Mesendoderm (in vitro differentiated cells): Measurements from ENCODE around the gene RAB8B.

Experiments
- DNase-seq: peaks from one replicate; pipeline ENCODE4 v3.0.0; 2013
- H2AK5ac ChIP-seq: 2 replicates; pipeline ENCODE4 v1.6.1; 2013; ENCODE audit warnings: low read length, inconsistent platforms
- H2BK120ac ChIP-seq: 2 replicates; pipeline ENCODE4 v1.6.1; 2013; ENCODE audit warnings: low read depth, mild to moderate bottlenecking, low read length, moderate library complexity, mixed read lengths
- H2BK15ac ChIP-seq: replicated peaks from 2 replicates; pipeline ENCODE4 v1.6.1; 2013; ENCODE audit warnings: low read depth, mild to moderate bottlenecking, moderate library complexity
- H2BK5ac ChIP-seq: 2 replicates; pipeline ENCODE4 v1.6.1; 2013; ENCODE audit warnings: low read length, inconsistent platforms
- H3K18ac ChIP-seq: 2 replicates; pipeline ENCODE4 v1.6.1; 2013; ENCODE audit warnings: mild to moderate bottlenecking, low read length, mixed read lengths
- H3K23ac ChIP-seq: one replicate; pipeline ENCODE4 v1.6.1; 2013; ENCODE audit warnings: low read length
- H3K27ac ChIP-seq: 2 replicates; pipeline ENCODE4 v1.5.1; 2013; ENCODE audit warnings: low read depth, mild to moderate bottlenecking, inconsistent platforms, low read length, moderate library complexity
- H3K27me3 ChIP-seq: 2 replicates; pipeline ENCODE4 v1.6.1; 2013; ENCODE audit warnings: low read length, control low read depth, mild to moderate bottlenecking, inconsistent platforms; ENCODE audit not compliant: insufficient read depth, poor library complexity
- H3K36me3 ChIP-seq: 2 replicates; pipeline ENCODE4 v1.6.1; 2013; ENCODE audit warnings: low read length, inconsistent platforms; ENCODE audit not compliant: control insufficient read depth, insufficient read depth
- H3K4ac ChIP-seq: one replicate; pipeline ENCODE4 v1.6.1; 2013; ENCODE audit warnings: low read depth, mild to moderate bottlenecking, low read length, moderate library complexity
- H3K4me1 ChIP-seq: 2 replicates; pipeline ENCODE4 v1.6.1; 2013; ENCODE audit warnings: low read depth, low read length, inconsistent platforms; ENCODE audit not compliant: control insufficient read depth
- H3K4me2 ChIP-seq: 2 replicates; pipeline ENCODE4 v1.6.1; 2013; ENCODE audit warnings: low read length
- H3K4me3 ChIP-seq: 2 replicates; pipeline ENCODE4 v1.5.1; 2013; ENCODE audit warnings: mild to moderate bottlenecking, low read length
- H3K56ac ChIP-seq: one replicate; pipeline ENCODE4 v1.6.1; 2013; ENCODE audit warnings: low read length
- H3K79me1 ChIP-seq: 2 replicates; pipeline ENCODE4 v1.6.1; 2013; ENCODE audit warnings: low read length, inconsistent platforms
- H3K79me2 ChIP-seq: 2 replicates; pipeline ENCODE4 v1.6.1; 2013; ENCODE audit warnings: mild to moderate bottlenecking, low read length; ENCODE audit not compliant: control insufficient read depth, insufficient read depth
- H3K9ac ChIP-seq: 2 replicates; pipeline ENCODE4 v1.6.1; 2013; ENCODE audit warnings: low read length, inconsistent platforms
- H4K5ac ChIP-seq: one replicate; pipeline ENCODE4 v1.6.1; 2013; ENCODE audit warnings: low read length
- H4K8ac ChIP-seq: one replicate; pipeline ENCODE4 v1.6.1; 2013; ENCODE audit warnings: low read depth, mild to moderate bottlenecking, control low read depth, low read length, moderate library complexity
- WGBS: extraction: QIAGEN DNeasy Blood & Tissue Kit; methylation state at CpG from one replicate; pipeline ENCODE4 v1.1.7; 2013; ENCODE audit warnings: low lambda C conversion rate, missing lambda C conversion rate; ENCODE audit not compliant: insufficient coverage; ENCODE audit errors: extremely low coverage; 5-methylcytosine and 5-hydroxymethylcytosine counted together

Gene RAB8B

GRCh38 chr15:63260791-63261190 lies 71.4 kb downstream of the RAB8B start:
- Histone ChIP-seq H2BK5ac (no peak overlapping the region), H3K18ac (no peak overlapping the region), H3K4ac (no peak overlapping the region), H3K56ac (no peak overlapping the region), H3K27ac (no peak overlapping the region), H3K36me3 (no peaks in the 10 kb centered on the region), H3K79me2 (no peaks in the 10 kb centered on the region), H3K4me2 (no peak overlapping the region), H4K5ac (no peak overlapping the region), H2BK120ac (no peak overlapping the region), H4K8ac (no peak overlapping the region), H3K27me3 (no peaks in the 10 kb centered on the region), H3K9ac (no peak overlapping the region), H3K4me3 (no peak overlapping the region), H3K23ac (no peak overlapping the region), H2AK5ac (no peak overlapping the region), H3K79me1 (no peaks in the 10 kb centered on the region), H2BK15ac (no peak overlapping the region), H3K4me1 (no peaks in the 10 kb centered on the region)
- no CpG with 5 or more reads among the region's 5 CpGs for WGBS
- DNase-seq, result no peak

- Histone ChIP-seq H3K4me1 (no peaks in the 10 kb centered on the region), H3K79me1 (no peaks in the 10 kb centered on the region), H3K9ac (no peak overlapping the region), H3K18ac (no peak overlapping the region), H3K4ac (no peak overlapping the region), H3K56ac (no peak overlapping the region), H4K8ac (no peak overlapping the region), H2BK15ac (no peak overlapping the region), H4K5ac (no peak overlapping the region), H3K27me3 (no peaks in the 10 kb centered on the region), H3K79me2 (no peaks in the 10 kb centered on the region), H3K4me2 (no peak overlapping the region), H2BK5ac (no peak overlapping the region), H3K36me3 (no peaks in the 10 kb centered on the region), H3K27ac (no peak overlapping the region), H3K23ac (no peak overlapping the region), H2BK120ac (no peak overlapping the region), H2AK5ac (no peak overlapping the region), H3K4me3 (no peak overlapping the region)
- DNase-seq, result no peak
These were observed 71.9 kb downstream of the RAB8B start for GRCh38 chr15:63261311-63261710.

GRCh38 chr15:63263519-63263918 lies 74.1 kb downstream of the RAB8B start:
- no peaks in the 10 kb centered on the region for H3K4me1 ChIP-seq
- no peak for DNase-seq
- H3K9ac ChIP-seq, result no peak overlapping the region
- no CpG with 5 or more reads among the region's 6 CpGs for WGBS
- H3K18ac ChIP-seq, result no peak overlapping the region
- H4K8ac ChIP-seq, result no peak overlapping the region
- H3K23ac ChIP-seq, result no peak overlapping the region
- no peak overlapping the region for H2BK5ac ChIP-seq
- no peak overlapping the region for H3K56ac ChIP-seq
- H3K4ac ChIP-seq, result no peak overlapping the region
- H3K79me1 ChIP-seq, result no peaks in the 10 kb centered on the region
- no peak overlapping the region for H2BK120ac ChIP-seq
- no peak overlapping the region for H4K5ac ChIP-seq
- H2BK15ac ChIP-seq, result no peak overlapping the region
- no peak overlapping the region for H3K27ac ChIP-seq
- H3K4me2 ChIP-seq, result no peak overlapping the region
- H2AK5ac ChIP-seq, result no peak overlapping the region
- no peaks in the 10 kb centered on the region for H3K79me2 ChIP-seq
- no peaks in the 10 kb centered on the region for H3K27me3 ChIP-seq
- no peak overlapping the region for H3K4me3 ChIP-seq
- no peaks in the 10 kb centered on the region for H3K36me3 ChIP-seq

- H3K18ac ChIP-seq, result no peak overlapping the region
- H3K23ac ChIP-seq, result no peak overlapping the region
- no peak overlapping the region for H3K4ac ChIP-seq
- H4K5ac ChIP-seq, result no peak overlapping the region
- no peak overlapping the region for H3K27ac ChIP-seq
- H3K4me3 ChIP-seq, result no peak overlapping the region
- H2BK15ac ChIP-seq, result no peak overlapping the region
- no peaks in the 10 kb centered on the region for H3K4me1 ChIP-seq
- WGBS, result no CpG with 5 or more reads among the region's 1 CpG
- no peak overlapping the region for H2BK5ac ChIP-seq
- H3K79me2 ChIP-seq, result no peaks in the 10 kb centered on the region
- no peaks in the 10 kb centered on the region for H3K79me1 ChIP-seq
- DNase-seq, result no peak
- no peak overlapping the region for H3K56ac ChIP-seq
- no peak overlapping the region for H3K4me2 ChIP-seq
- H4K8ac ChIP-seq, result no peak overlapping the region
- H2AK5ac ChIP-seq, result no peak overlapping the region
- no peaks in the 10 kb centered on the region for H3K36me3 ChIP-seq
- H3K27me3 ChIP-seq, result no peaks in the 10 kb centered on the region
- H2BK120ac ChIP-seq, result no peak overlapping the region
- no peak overlapping the region for H3K9ac ChIP-seq
These were observed 75.4 kb downstream of the RAB8B start for GRCh38 chr15:63264688-63265293.

- Histone ChIP-seq H3K9ac (no peak overlapping the region), H3K23ac (no peak overlapping the region), H3K79me2 (no peaks in the 10 kb centered on the region), H3K4me2 (no peak overlapping the region), H3K27me3 (no peaks in the 10 kb centered on the region), H3K79me1 (no peaks in the 10 kb centered on the region), H3K4ac (no peak overlapping the region), H4K8ac (no peak overlapping the region), H2AK5ac (no peak overlapping the region), H3K36me3 (no peaks in the 10 kb centered on the region), H3K18ac (no peak overlapping the region), H4K5ac (no peak overlapping the region), H3K56ac (no peak overlapping the region), H3K4me1 (peaks cover 2% of the 10 kb centered on the region), H2BK120ac (no peak overlapping the region), H3K27ac (no peak overlapping the region), H2BK5ac (no peak overlapping the region), H3K4me3 (no peak overlapping the region), H2BK15ac (no peak overlapping the region)
- DNase-seq, result peak; percentile 89
- no CpG with 5 or more reads among the region's 3 CpGs for WGBS
These were observed 85.0 kb downstream of the RAB8B start for GRCh38 chr15:63274427-63274826.

- no peak overlapping the region for H2BK5ac ChIP-seq
- no peak overlapping the region for H4K5ac ChIP-seq
- peak overlapping the region; percentile 13 for H3K18ac ChIP-seq
- H3K4me3 ChIP-seq, result peak overlapping the region; percentile 73
- H3K23ac ChIP-seq, result peak overlapping the region; percentile 2
- peak overlapping the region; percentile 57 for H4K8ac ChIP-seq
- H2BK120ac ChIP-seq, result no peak overlapping the region
- no peak overlapping the region for H3K4ac ChIP-seq
- peak overlapping the region; percentile 52 for H3K27ac ChIP-seq
- H3K36me3 ChIP-seq, result no peaks in the 10 kb centered on the region
- H3K4me1 ChIP-seq, result peaks cover 2% of the 10 kb centered on the region
- peak overlapping the region; percentile 82 for H3K4me2 ChIP-seq
- peak overlapping the region; percentile 91 for H3K56ac ChIP-seq
- no peaks in the 10 kb centered on the region for H3K27me3 ChIP-seq
- no peak for DNase-seq
- no peak overlapping the region for H2AK5ac ChIP-seq
- no CpG with 5 or more reads among the region's 11 CpGs for WGBS
- H2BK15ac ChIP-seq, result no peak overlapping the region
- H3K79me2 ChIP-seq, result no peaks in the 10 kb centered on the region
- peak overlapping the region; percentile 90 for H3K9ac ChIP-seq
- no peaks in the 10 kb centered on the region for H3K79me1 ChIP-seq
These were observed 87.1 kb downstream of the RAB8B start for GRCh38 chr15:63276342-63277037.
